Glutamatergic neuron (in vitro differentiated cells): Measurements from ENCODE around the gene POMZP3. TPM values are rescaled to one million over a fixed set of nuclear protein-coding genes. Genes with fewer than 3 reads are reported as not detected.

Experiments
- total RNA-seq: library from RNA; stranded (reverse); fragmentation: NEBNext Ultra II Directional; extraction: Animal tissue kit (Norgen Biotek cat#: 25700); gene quantifications from one replicate; pipeline ENCODE4 v1.2.1, GENCODE V29; 2021; ENCODE audit not compliant: unreplicated experiment

Gene POMZP3
- total RNA-seq, 1 donor from 2014 or later, result 29.5 TPM

Other genes with a start within 250 kb of the POMZP3 start
- gene SSC4D, start 217.6 kb downstream of the POMZP3 start, total RNA-seq, result 6.1 TPM
- gene ZP3, start 202.3 kb downstream of the POMZP3 start, total RNA-seq, result 3.4 TPM
- gene DTX2, start 165.6 kb downstream of the POMZP3 start, total RNA-seq, result 23.3 TPM
- 6.5 TPM for gene UPK3B, start 116.7 kb downstream of the POMZP3 start, total RNA-seq
- gene SPDYE16, start 84.0 kb downstream of the POMZP3 start, total RNA-seq, result 0.20 TPM